Stimulated activated CD4-positive, alpha-beta T cell treated with anti-CD3 and anti-CD28 coated beads, Interleukin-2, amount 100 ng/mL, for 48 hours (primary cell): ENCODE results near the gene SPSB2.
"Not testable (repeated sequence)": the region's sequence is repeated elsewhere in the genome, so short reads cannot be mapped to it uniquely, and the experiment has no call there.

Experiments
- DNase-seq, 2 donors: peaks; one replicate each; pipeline ENCODE4 v3.0.0-alpha.2; 2020

Gene SPSB2

GRCh38 chr12:6873094-6874014 is at the start of gene SPSB2:
Gene SPSB2 (minus strand): TSS chr12:6873303. CDS start chr12:6872901, 402 bp downstream.
- peak; percentile 99 to 100 for DNase-seq

GRCh38 chr12:6921996-6922946 is 49.2 kb upstream of the SPSB2 start:
- DNase-seq, result no peak

GRCh38 chr12:6921539-6921938 is 48.4 kb upstream of the SPSB2 start:
- DNase-seq, result no peak

GRCh38 chr12:6919588-6919987 is 46.5 kb upstream of the SPSB2 start:
- DNase-seq, result no peak

GRCh38 chr12:6917491-6918231 is 44.6 kb upstream of the SPSB2 start:
- DNase-seq, result no peak

GRCh38 chr12:6916426-6917200 is 43.5 kb upstream of the SPSB2 start:
- no peak for DNase-seq

- DNase-seq, result no peak
Measured at GRCh38 chr12:6915789-6916285, 42.7 kb upstream of the SPSB2 start.

- DNase-seq, result no peak
Measured at GRCh38 chr12:6914947-6915788, 42.1 kb upstream of the SPSB2 start.

- DNase-seq, result peak; percentile 70 to 73
Measured at GRCh38 chr12:6914246-6914946, 41.3 kb upstream of the SPSB2 start, which contains the start of gene ENO2. Gene ENO2 (plus strand): TSS chr12:6914580. CDS start chr12:6915833, 1,253 bp downstream.

- no peak for DNase-seq
Measured at GRCh38 chr12:6912164-6912935, 39.2 kb upstream of the SPSB2 start.

- DNase-seq, result no peak
Measured at GRCh38 chr12:6909421-6910145, 36.5 kb upstream of the SPSB2 start.

GRCh38 chr12:6908141-6908540 is 35.0 kb upstream of the SPSB2 start:
- DNase-seq, result not testable (repeated sequence)

- DNase-seq, result no peak
Measured at GRCh38 chr12:6905414-6906040, 32.4 kb upstream of the SPSB2 start.

- DNase-seq, result peak; percentile 97
Measured at GRCh38 chr12:6904280-6905276, 31.5 kb upstream of the SPSB2 start, which contains the start of gene LRRC23. Gene LRRC23 (plus strand): TSS chr12:6904822. CDS start chr12:6905634, 812 bp downstream.

- DNase-seq, result no peak
Measured at GRCh38 chr12:6903722-6904121, 30.6 kb upstream of the SPSB2 start.

GRCh38 chr12:6902448-6902847 is 29.3 kb upstream of the SPSB2 start:
- DNase-seq, result no peak
